ENCODE results near the gene TLCD5.

DNA sequence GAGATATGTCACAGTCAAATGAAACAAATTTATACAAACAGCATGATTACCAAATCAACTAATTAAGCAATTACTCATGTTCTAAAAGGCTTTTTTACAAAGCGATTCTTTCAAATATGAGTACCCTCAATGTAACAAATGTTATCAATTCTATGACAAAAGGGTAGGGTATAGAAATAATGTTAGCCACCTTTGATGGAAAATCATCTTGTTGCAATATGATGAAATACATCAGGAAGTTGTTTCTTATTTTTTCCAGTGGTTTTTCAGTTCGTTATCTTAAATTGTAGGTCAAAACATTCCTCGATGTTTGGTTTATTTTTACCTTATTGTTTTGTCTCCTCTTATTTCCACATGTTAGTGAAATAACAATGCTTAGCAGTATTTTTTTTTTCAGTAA lies 17.6 kb downstream of the TLCD5 start:
- no peak for TF ChIP-seq CTCF (conservative IDR thresholded peaks at IDR 0.05 in 1 of 2, IDR thresholded peaks at IDR 0.05 in 1 of 2; ENCODE audit: low read depth in 1 of 2, low read length in 2 of 2)
- TF ChIP-seq EZH2 (IDR thresholded peaks at IDR 0.05; ENCODE audit: low read length, missing control alignments) = no peak
